Measurements from ENCODE around the gene MRPL49.

GRCh38 chr11:65124480-65125196 is 2.5 kb downstream of the MRPL49 start:
- no peak for TF ChIP-seq POLR2A (IDR thresholded peaks at IDR 0.05)
- TF ChIP-seq, protein P1, sequence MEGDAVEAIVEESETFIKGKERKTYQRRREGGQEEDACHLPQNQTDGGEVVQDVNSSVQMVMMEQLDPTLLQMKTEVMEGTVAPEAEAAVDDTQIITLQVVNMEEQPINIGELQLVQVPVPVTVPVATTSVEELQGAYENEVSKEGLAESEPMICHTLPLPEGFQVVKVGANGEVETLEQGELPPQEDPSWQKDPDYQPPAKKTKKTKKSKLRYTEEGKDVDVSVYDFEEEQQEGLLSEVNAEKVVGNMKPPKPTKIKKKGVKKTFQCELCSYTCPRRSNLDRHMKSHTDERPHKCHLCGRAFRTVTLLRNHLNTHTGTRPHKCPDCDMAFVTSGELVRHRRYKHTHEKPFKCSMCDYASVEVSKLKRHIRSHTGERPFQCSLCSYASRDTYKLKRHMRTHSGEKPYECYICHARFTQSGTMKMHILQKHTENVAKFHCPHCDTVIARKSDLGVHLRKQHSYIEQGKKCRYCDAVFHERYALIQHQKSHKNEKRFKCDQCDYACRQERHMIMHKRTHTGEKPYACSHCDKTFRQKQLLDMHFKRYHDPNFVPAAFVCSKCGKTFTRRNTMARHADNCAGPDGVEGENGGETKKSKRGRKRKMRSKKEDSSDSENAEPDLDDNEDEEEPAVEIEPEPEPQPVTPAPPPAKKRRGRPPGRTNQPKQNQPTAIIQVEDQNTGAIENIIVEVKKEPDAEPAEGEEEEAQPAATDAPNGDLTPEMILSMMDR (IDR thresholded peaks at IDR 0.05): no peak

Data from ovary (tissue), 3 donors.